Activated naive CD4-positive, alpha-beta T cell treated with anti-CD3 and anti-CD28 coated beads, Interleukin-2, amount 50 U/mL, for 24 hours (primary cell): Measurements from ENCODE around the gene NXPE3.
"Not testable (repeated sequence)": the region's sequence is repeated elsewhere in the genome, so short reads cannot be mapped to it uniquely, and the experiment has no call there.

Experiments
- H3K27ac Mint-ChIP-seq: one replicate; pipeline ENCODE4 v1.8.0; 2021; ENCODE audit warnings: mild to moderate bottlenecking, mixed read lengths
- H3K27me3 Mint-ChIP-seq: one replicate; pipeline ENCODE4 v1.8.0; 2021; ENCODE audit warnings: mixed read lengths
- H3K36me3 Mint-ChIP-seq: one replicate; pipeline ENCODE4 v1.8.0; 2021; ENCODE audit warnings: mixed read lengths
- H3K4me1 Mint-ChIP-seq: one replicate; pipeline ENCODE4 v1.8.0; 2021; ENCODE audit warnings: mixed read lengths
- H3K4me3 Mint-ChIP-seq: one replicate; pipeline ENCODE4 v1.8.0; 2021; ENCODE audit warnings: mild to moderate bottlenecking, mixed read lengths
- H3K9me3 Mint-ChIP-seq: one replicate; pipeline ENCODE4 v1.8.0; 2021; ENCODE audit warnings: mixed read lengths

The NXPE3 gene

DNA sequence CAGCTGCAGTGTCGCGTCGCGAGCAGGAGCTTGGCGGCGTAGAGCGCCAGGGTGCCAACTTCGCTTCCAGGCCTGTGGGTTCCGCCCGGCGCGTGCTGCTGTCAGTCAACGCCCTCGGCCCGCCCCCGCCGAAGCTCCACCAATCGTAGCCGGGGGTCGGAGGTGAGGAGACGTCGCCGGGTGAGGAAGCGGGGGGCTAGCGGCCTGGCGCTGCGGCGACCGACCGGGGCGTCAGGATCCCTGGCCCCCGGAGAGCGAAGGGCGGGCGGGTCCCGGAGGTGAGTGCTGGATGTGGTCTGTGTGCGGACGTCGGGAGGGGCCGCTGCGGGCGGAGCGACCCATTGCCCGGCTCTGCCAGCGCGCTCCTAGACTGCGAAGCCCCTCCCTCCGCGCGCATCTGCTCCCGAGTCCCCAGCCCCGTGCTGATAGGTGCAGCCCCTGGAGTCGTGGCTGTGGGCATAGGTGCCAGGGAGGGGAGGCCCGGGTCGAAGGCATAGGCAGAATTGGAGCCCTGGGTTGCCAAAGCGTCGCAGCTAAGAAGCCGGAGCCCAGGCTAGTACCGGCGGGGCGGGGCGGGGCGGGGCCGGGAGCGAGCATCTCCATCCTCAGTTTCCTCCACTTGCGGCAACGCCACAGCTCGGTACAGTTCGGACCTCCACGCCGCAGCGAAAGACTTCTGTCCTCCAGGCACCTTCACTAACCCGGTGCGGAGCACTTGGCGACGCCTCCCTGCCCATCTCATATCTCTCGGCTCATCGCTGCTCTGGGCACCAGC is at the start of gene NXPE3:
Gene NXPE3 (plus strand): TSS at position 165 of the 775 bp plus-strand sequence. CDS start 6,386 bp downstream, outside the sequence.
- H3K27ac Mint-ChIP-seq, result peak within 1 kb of the TSS; percentile 96

DNA sequence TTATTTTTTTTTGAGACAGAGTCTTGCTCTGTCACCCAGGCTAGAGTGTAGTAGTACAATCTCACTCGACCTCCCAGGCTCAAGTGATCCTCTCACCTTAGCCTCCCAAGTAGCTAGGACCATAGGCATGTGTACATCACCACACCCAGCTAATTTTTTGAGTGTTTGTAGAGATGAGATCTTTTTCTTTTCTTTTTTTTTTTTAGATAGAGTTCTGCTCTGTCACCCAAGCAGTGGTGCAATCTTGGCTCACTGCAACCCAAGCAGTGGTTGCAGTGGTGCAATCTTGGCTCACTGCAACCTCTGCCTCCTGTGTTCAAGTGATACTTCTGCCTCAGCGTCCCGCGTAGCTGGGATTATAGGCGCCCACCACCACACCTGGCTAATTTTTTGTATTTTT is 49.4 kb upstream of the NXPE3 start:
- H3K4me1 Mint-ChIP-seq, result peaks cover 14% of the 10 kb centered on the region
- no peaks in the 10 kb centered on the region for H3K9me3 Mint-ChIP-seq
- no peak overlapping the region for H3K27ac Mint-ChIP-seq
- no peak overlapping the region for H3K4me3 Mint-ChIP-seq
- no peaks in the 10 kb centered on the region for H3K27me3 Mint-ChIP-seq
- peaks cover 20% of the 10 kb centered on the region for H3K36me3 Mint-ChIP-seq

More for the DNA sequence above, at the start of gene NXPE3:
- Mint-ChIP-seq H3K4me3 (peak within 1 kb of the TSS; percentile 92), H3K36me3 (peaks cover 3% of the 10 kb centered on the region), H3K4me1 (peaks cover 47% of the 10 kb centered on the region), H3K27me3 (no peaks in the 10 kb centered on the region), H3K9me3 (no peaks in the 10 kb centered on the region)

GRCh38 chr3:101730839-101731238 is 48.2 kb upstream of the NXPE3 start:
- Mint-ChIP-seq H3K4me3 (no peak overlapping the region), H3K36me3 (peaks cover 26% of the 10 kb centered on the region), H3K9me3 (no peaks in the 10 kb centered on the region), H3K4me1 (peaks cover 8% of the 10 kb centered on the region), H3K27ac (no peak overlapping the region), H3K27me3 (no peaks in the 10 kb centered on the region)

GRCh38 chr3:101732240-101732641 is 46.8 kb upstream of the NXPE3 start:
- Mint-ChIP-seq H3K27me3 (no peaks in the 10 kb centered on the region), H3K4me1 (no peaks in the 10 kb centered on the region), H3K36me3 (peaks cover 31% of the 10 kb centered on the region), H3K27ac (no peak overlapping the region), H3K4me3 (no peak overlapping the region), H3K9me3 (no peaks in the 10 kb centered on the region)

GRCh38 chr3:101735833-101736232 is 43.2 kb upstream of the NXPE3 start:
- H3K4me3 Mint-ChIP-seq, result no peak overlapping the region
- H3K36me3 Mint-ChIP-seq, result peaks cover 35% of the 10 kb centered on the region
- H3K4me1 Mint-ChIP-seq, result peaks cover 4% of the 10 kb centered on the region
- no peaks in the 10 kb centered on the region for H3K9me3 Mint-ChIP-seq
- H3K27me3 Mint-ChIP-seq, result no peaks in the 10 kb centered on the region
- H3K27ac Mint-ChIP-seq, result no peak overlapping the region

GRCh38 chr3:101741914-101742313 is 37.1 kb upstream of the NXPE3 start:
- not testable (repeated sequence) for H3K4me3 Mint-ChIP-seq, H3K9me3 Mint-ChIP-seq, H3K4me1 Mint-ChIP-seq, H3K27me3 Mint-ChIP-seq, H3K27ac Mint-ChIP-seq
- peaks cover 17% of the 10 kb centered on the region for H3K36me3 Mint-ChIP-seq

- Mint-ChIP-seq H3K27me3 (no peaks in the 10 kb centered on the region), H3K9me3 (no peaks in the 10 kb centered on the region), H3K4me1 (no peaks in the 10 kb centered on the region), H3K27ac (no peak overlapping the region), H3K36me3 (peaks cover 11% of the 10 kb centered on the region), H3K4me3 (no peak overlapping the region)
These were observed 34.2 kb upstream of the NXPE3 start for GRCh38 chr3:101744811-101745210.

DNA sequence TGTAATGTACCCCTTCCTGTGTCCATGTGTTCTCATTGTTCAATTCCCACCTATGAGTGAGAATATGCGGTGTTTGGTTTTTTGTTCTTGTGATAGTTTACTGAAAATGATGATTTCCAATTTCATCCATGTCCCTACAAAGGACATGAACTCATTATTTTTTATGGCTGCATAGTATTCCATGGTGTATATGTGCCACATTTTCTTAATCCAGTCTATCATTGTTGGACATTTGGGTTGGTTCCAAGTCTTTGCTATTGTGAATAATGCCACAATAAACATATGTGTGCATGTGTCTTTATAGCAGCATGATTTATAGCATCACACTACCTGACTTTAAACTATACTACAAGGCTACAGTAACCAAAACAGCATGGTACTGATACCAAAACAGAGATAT is 33.1 kb upstream of the NXPE3 start:
- not testable (repeated sequence) for H3K4me1 Mint-ChIP-seq, H3K27ac Mint-ChIP-seq, H3K9me3 Mint-ChIP-seq, H3K4me3 Mint-ChIP-seq, H3K27me3 Mint-ChIP-seq
- peaks cover 15% of the 10 kb centered on the region for H3K36me3 Mint-ChIP-seq

- not testable (repeated sequence) for H3K9me3 Mint-ChIP-seq, H3K27me3 Mint-ChIP-seq, H3K4me3 Mint-ChIP-seq, H3K27ac Mint-ChIP-seq
- H3K36me3 Mint-ChIP-seq, result peaks cover 35% of the 10 kb centered on the region
- H3K4me1 Mint-ChIP-seq, result peaks cover 15% of the 10 kb centered on the region
These were observed 25.5 kb upstream of the NXPE3 start for GRCh38 chr3:101753386-101754113.

DNA sequence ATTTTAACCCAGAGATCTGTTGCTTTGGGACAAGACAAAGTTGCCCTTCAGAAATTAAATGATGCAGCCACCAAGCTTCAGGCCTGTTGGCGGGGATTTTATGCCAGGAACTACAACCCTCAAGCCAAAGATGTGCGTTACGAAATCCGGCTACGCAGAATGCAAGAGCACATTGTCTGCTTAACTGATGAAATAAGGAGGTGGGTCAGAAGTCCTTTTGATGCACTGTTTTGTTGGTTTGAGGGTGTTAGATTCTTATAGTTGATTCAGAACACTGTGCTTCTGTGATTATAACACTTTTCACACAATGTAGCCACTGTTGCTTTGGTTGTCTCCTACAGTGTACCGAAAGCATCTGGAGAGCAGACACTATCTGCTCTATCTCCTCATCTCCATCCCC is 20.8 kb upstream of the NXPE3 start:
- Mint-ChIP-seq H3K4me3 (no peak overlapping the region), H3K36me3 (peaks cover 43% of the 10 kb centered on the region), H3K27me3 (no peaks in the 10 kb centered on the region), H3K4me1 (peaks cover 34% of the 10 kb centered on the region), H3K27ac (no peak overlapping the region), H3K9me3 (no peaks in the 10 kb centered on the region)

DNA sequence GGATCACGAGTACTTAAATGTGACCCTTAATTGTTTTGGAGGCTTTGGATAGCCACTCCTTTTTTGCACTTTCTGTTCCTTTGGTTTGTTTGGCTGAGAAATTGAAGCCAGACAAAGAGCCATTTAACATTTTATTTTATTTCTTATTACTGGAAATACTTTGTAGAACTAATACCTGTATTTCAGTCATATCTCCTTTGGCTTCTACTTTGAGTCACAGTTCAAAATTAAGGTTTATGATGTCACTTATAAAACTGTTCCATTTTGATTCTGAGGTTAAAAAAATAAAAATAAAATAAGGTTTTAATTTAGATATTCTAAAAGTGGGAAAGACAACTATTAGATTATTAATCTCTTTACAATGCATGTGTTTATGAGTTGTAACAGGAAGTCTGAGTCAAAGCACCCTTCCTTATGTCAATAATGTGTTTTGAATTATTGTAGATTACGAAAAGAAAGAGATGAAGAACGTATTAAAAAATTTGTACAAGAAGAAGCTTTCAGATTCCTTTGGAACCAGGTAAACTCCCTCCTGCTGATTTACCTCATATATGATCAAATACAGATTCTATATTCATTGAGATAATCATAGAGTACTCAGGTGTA is 16.9 kb upstream of the NXPE3 start:
- no peak overlapping the region for H3K4me3 Mint-ChIP-seq
- H3K27me3 Mint-ChIP-seq, result no peaks in the 10 kb centered on the region
- no peak overlapping the region for H3K27ac Mint-ChIP-seq
- peaks cover 24% of the 10 kb centered on the region for H3K4me1 Mint-ChIP-seq
- no peaks in the 10 kb centered on the region for H3K9me3 Mint-ChIP-seq
- H3K36me3 Mint-ChIP-seq, result peaks cover 44% of the 10 kb centered on the region

DNA sequence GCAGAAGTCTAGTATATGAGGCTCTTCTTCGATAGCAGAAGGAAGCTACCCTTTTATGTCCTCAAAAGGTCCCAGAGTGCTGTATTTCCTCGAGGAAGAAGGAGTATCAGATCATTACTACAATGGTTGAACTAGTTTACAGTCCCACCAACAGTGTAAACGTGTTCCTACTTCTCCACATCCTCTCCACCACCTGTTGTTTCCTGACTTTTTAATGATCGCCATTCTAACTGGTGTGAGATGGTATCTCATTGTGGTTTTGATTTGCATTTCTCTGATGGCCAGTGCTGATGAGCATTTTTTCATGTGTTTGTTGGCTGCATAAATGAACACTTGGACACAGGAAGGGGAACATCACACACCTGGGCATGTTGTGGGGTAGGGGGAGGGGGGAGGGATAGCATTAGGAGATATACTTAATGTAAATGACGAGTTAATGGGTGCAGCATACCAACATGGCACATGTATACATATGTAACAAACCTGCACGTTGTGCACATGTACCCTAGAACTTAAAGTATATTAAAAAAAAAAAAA is 1.2 kb upstream of the NXPE3 start:
- not testable (repeated sequence) for H3K36me3 Mint-ChIP-seq, H3K27me3 Mint-ChIP-seq, H3K9me3 Mint-ChIP-seq
- peak overlapping the region; percentile 92 for H3K4me3 Mint-ChIP-seq
- H3K4me1 Mint-ChIP-seq, result peaks cover 35% of the 10 kb centered on the region
- peak overlapping the region; percentile 87 for H3K27ac Mint-ChIP-seq

- no peaks in the 10 kb centered on the region for H3K27me3 Mint-ChIP-seq
- H3K36me3 Mint-ChIP-seq, result no peaks in the 10 kb centered on the region
- H3K4me1 Mint-ChIP-seq, result peaks cover 40% of the 10 kb centered on the region
- H3K4me3 Mint-ChIP-seq, result peak overlapping the region; percentile 92
- H3K9me3 Mint-ChIP-seq, result no peaks in the 10 kb centered on the region
- H3K27ac Mint-ChIP-seq, result peak overlapping the region; percentile 96
These were observed 495 bp upstream of the NXPE3 start for GRCh38 chr3:101778385-101779046.

- Mint-ChIP-seq H3K27ac (peak overlapping the region; percentile 75), H3K27me3 (no peaks in the 10 kb centered on the region), H3K4me3 (peak overlapping the region; percentile 92), H3K9me3 (no peaks in the 10 kb centered on the region), H3K4me1 (peaks cover 54% of the 10 kb centered on the region), H3K36me3 (peaks cover 5% of the 10 kb centered on the region)
These were observed 891 bp downstream of the NXPE3 start for GRCh38 chr3:101779822-101780381.

DNA sequence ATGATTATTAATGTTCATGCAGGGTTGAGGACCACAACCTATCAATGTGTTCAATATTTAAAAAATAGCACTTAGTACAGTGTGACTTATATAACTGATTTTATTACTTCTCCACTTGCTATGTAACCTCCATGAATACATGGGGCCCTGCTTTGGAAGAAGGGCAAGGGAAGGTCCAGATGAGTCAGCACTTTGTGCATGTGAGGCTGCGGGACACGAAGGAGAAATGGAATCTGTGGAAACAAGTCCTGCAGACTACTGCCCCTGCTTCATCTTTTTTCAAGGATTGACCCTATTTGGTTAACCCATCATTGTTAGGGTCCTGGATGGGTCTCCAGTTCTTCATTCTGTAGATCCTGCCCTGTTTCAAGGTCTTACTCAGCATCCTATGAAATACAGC is 1.6 kb downstream of the NXPE3 start:
- Mint-ChIP-seq H3K27me3 (no peaks in the 10 kb centered on the region), H3K27ac (peak overlapping the region; percentile 86), H3K4me1 (peaks cover 62% of the 10 kb centered on the region), H3K9me3 (no peaks in the 10 kb centered on the region), H3K4me3 (peak overlapping the region; percentile 92), H3K36me3 (peaks cover 7% of the 10 kb centered on the region)
